GM18519 (cell line): ENCODE measurements around the gene ALLC.
"Not testable (repeated sequence)": the region's sequence is repeated elsewhere in the genome, so short reads cannot be mapped to it uniquely, and the experiment has no call there.

Experiments used
- ATAC-seq: cut with Tn5 transposase; IDR thresholded peaks from one replicate; pipeline ENCODE4 v1.9.1; 2021; ENCODE audit warnings: mild to moderate bottlenecking, moderate library complexity; ENCODE audit not compliant: unreplicated experiment, low FRiP score

ALLC gene

GRCh38 chr2:3626118-3626811 is 31.7 kb upstream of the ALLC start:
- ATAC-seq, result no peak

- no peak for ATAC-seq
Observed at GRCh38 chr2:3626812-3627499, 31.0 kb upstream of the ALLC start.

DNA sequence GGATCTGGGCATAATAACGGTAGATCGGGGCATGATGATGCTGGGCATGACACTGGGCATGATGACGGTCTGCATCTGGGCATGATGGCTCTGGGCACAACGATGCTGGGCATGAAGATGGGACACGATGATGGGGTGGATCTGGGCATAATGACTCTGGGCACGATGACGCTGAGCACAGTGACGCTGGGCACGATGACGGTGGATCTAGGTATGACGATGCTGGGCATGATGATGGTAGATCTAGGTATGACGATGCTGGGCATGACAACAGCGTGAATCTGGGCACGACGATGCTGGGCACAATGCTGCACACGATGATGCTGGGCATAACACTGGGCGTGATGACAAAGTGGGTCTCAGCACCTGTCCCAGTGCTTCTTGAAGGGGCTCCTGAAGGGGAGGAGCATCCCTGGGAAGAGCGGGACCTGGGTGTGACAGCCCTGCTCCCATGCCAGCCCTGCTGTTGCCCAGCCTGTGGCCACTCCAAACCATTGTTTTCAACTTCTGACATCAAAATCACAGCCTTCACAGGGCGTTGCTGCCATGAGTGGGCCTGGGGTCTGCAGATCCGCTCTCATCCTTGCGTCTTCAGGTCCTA is 30.4 kb upstream of the ALLC start:
- no peak for ATAC-seq

DNA sequence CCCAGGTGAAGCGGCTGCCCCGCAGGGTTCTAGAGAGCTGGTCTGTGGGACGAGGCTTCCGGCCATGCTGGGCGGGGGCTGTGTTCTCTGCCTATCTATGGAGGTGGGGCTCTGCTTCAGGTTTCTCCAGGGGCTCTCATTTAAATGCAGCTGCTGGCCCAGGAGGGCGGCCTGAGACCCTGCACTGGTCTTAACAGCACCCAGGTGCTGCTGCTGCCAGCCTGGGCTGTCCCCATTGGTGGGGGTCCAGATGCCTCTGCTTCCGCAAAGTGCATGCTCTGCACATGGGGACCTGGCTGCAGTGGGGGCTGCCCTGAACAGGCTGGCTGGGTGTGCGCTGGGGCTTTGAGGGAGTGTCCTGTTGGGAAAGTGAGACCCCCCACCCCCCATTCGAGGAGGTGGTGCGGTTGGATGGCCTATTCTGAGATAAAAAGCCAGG is 29.7 kb upstream of the ALLC start:
- no peak for ATAC-seq

DNA sequence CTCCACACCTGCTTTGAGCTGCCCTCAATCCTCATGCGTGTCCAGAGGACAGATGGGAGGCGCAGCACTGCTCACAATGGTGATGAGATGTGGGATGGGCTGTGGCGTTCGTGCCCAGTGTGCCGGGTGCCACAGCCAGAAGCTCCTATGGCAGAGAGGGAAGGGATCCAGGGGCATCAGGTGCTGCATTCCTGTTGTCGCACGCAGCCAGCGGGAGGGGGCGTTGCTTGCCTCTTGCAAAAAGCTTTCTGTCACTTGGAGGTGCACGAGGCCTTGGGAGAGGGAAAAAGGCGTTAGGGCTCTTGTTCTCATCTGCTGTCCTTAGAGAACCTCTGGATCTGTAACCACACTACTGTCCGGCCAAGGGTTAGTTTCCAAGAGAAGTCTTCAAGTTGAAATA is 29.2 kb upstream of the ALLC start:
- no peak for ATAC-seq

DNA sequence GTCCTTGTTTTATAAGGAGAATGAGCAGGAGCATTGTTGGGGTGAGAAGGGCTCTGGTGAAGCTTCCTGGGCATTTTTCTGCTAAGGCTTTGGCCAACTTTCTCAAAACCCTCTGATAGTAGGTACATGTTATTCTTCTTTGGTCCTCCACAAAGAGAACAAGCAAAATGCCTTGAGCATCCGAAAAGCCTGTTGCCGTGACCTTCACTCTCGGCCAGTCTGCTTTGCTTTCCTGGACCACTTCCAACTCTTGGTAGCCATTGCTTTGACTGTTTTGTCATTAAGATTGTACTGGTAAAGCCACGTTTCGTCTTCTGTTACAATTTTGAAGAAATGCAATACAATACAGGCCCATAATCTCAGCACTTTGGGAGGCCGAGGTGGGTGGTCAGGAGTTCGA is 27.4 kb upstream of the ALLC start:
- no peak for ATAC-seq

- no peak for ATAC-seq
Observed at GRCh38 chr2:3631161-3631850, 26.7 kb upstream of the ALLC start.

DNA sequence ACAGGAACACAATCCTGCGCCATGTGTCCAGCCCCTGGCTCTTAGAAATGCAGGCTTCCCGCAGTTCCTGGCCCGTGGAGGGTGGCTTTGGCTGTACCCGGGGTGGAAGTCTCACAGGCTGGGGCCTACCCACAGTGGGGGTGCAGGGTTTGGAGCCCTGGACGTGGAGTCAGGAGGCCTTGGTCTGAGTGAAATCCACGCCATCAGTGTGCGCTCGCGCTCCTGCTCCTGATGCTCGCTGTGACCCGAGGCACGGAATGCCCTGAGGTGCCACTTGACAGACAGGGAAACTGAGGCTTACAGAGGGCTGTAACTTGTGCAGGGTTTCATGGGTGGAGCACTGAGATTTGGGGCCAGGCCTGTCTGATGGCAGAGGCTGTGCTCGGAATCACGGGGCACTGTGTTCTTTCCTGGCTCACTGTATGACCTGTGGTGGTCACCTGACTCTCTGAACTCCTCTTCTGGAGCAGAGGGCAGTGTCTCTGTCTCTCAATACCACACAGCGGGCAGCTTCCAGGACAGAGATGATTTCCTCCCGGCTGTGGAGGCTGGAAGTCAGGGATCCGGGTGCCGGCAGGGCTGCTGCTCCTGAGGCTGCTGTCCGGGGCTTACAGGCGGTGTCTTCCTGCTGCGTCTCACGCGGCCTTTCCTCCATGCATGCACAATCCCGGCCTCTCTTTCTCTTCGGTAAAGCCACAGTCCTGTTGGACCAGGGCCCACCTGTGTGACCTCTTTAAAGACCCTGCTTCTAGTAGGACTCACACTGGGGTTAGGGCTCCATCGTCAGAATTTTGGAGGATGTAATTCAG is 25.9 kb upstream of the ALLC start:
- ATAC-seq, result no peak

GRCh38 chr2:3633089-3633981 is 24.7 kb upstream of the ALLC start:
- ATAC-seq, result no peak

GRCh38 chr2:3633982-3634595 is 23.9 kb upstream of the ALLC start:
- ATAC-seq, result no peak

GRCh38 chr2:3634596-3635121 is 23.3 kb upstream of the ALLC start:
- no peak for ATAC-seq

- ATAC-seq, result no peak
Observed at GRCh38 chr2:3635171-3635974, 22.6 kb upstream of the ALLC start.

- not testable (repeated sequence) for ATAC-seq
Observed at GRCh38 chr2:3635975-3636327, 22.0 kb upstream of the ALLC start.

DNA sequence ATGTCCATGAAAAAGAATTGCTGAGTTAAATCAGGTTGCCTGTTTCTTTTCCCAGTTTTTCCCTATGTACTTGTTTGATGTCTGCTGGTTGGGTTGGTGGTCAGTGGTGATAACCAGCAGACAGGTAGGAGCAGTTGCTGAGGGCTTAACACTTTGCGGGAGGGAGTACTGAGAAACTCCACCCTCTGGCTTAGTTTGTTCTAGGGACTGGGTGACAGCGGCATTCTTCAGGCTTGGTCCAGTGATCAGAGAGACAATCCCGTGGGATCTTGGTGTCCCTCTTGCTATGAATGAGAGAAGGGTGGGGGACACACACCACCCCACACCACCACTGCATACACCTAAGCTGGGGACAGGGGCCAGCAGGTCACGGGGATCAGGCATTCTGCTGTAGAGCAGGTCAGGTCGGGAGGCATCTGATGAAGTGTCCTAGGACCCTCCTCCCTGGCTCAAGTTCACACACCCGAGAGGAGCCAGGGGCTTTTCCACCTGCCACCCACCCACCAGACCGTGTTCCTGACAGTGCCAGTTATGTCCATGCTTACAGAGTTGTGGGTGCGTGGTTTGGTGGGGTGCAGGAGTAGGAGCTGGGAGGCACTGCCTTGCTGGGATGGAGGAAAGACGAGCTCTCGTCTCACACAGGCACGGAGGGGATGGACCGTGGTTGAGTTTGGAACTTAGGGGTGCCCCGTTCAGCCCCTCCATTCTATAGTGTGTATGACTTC is 21.3 kb upstream of the ALLC start:
- no peak for ATAC-seq

DNA sequence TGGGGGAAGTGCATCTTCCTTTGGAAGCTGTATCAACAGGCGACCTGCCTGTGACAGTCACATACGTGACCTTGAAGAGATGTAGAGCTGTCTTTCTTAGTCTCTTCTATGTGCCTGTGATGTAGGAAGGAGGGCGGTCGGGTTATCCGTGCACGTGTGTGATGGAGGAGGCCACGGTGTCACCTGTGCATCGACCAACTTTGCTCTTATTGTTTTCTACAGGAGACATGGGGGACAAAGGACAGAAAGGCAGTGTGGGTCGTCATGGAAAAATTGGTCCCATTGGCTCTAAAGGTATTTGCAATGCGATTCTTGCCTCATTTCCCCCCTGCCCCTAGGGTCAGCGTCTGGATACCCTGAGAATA is 20.7 kb upstream of the ALLC start:
- no peak for ATAC-seq

DNA sequence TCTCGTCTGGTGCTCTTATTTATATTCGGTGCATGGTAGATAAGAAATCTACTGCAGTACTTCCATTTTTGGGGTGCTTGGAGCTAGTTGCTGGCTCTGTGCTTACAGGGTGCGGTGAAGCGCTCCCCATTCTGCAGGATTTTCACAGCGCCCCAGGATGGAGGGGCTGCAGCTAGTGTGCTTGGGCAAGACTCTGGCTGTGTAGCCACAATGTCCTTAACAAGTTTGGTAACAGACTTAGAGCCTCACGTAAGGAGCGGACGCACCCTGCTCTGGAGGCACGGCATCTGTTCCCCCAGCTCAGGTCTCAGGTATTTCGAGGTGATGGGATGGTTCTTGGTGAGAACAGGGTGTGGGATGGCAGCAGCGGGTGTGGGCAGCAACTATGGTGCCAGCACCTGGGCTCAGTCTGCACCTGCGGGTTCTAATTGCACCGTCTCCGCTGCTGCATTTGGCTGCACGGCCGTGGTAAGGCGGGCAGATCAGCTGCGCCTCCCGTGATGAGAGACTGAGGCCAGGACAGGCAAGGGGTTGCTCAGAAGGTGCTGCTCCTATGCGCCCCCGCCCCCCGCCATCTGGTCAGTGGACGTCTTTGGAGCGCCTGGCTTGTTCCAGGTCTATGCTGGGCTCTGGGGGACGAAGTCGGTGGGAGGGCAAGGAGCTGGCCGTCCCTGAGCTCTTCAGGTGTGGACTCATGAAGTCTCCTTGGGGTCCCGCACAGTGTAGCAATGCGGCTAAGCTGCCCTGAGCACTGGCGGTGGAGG is 20.1 kb upstream of the ALLC start:
- no peak for ATAC-seq

DNA sequence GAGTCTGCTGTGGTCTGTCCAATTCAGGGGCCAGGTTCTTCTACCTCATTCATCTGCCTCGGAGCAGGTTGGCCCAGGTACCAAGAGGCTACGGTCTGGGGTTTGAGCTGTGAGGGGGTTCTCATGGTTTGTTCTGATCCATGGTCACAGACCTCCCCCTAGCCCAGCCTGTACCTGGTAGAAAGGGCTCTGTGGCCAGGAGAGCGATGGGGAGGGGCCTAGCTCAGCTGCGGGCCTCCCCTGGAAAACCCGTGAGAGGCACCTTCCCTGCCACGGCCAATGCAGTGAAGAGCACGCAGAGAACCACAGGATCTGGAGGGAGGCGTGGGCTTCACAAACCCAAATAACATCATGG is 19.6 kb upstream of the ALLC start:
- no peak for ATAC-seq
